ENCODE measurements around the gene CC2D1B. TPM values are rescaled to one million over a fixed set of nuclear protein-coding genes. Genes with fewer than 3 reads are reported as not detected.

The CC2D1B gene
- total RNA-seq, 4 donors from 2014 or later: 16.6 to 29.8 (median 25.1) TPM

DNA sequence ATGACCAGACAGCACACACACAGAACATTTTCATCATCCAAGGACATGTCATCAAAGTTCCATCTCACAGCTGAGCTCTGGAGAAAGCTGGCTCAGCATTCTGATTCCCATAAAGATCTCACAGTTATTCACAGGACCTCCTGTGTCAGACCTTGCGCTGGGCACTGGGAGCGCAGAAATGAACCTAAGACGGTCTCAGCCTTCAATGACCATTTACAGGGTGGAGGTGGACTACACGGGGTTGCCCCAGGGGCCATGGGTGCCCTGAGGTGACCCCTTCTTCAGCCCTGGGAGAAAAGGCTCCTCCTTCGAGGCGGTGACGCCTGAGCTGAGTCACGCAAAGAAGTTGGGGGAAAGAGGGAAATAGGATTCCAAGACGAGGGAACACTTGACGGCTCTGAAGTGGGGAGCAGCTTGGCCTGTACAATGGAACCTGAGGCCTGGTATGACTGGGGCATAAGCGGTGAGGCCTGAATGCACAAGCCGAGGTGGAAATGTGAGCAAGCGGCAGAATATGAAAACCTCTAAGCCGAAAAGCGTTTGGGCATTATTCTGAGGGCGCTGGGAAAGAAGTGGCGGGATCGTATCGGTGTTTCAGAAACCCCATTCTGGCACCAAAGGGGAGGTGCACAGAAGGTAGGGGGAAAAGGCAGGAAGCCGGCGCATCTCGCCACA lies 797 bp downstream of the CC2D1B start:
- H3K4me3 ChIP-seq (ENCODE audit: low read depth, poor library complexity, severe bottlenecking): peak overlapping the region; percentile 73
- TF ChIP-seq, protein P1, sequence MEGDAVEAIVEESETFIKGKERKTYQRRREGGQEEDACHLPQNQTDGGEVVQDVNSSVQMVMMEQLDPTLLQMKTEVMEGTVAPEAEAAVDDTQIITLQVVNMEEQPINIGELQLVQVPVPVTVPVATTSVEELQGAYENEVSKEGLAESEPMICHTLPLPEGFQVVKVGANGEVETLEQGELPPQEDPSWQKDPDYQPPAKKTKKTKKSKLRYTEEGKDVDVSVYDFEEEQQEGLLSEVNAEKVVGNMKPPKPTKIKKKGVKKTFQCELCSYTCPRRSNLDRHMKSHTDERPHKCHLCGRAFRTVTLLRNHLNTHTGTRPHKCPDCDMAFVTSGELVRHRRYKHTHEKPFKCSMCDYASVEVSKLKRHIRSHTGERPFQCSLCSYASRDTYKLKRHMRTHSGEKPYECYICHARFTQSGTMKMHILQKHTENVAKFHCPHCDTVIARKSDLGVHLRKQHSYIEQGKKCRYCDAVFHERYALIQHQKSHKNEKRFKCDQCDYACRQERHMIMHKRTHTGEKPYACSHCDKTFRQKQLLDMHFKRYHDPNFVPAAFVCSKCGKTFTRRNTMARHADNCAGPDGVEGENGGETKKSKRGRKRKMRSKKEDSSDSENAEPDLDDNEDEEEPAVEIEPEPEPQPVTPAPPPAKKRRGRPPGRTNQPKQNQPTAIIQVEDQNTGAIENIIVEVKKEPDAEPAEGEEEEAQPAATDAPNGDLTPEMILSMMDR (IDR thresholded peaks at IDR 0.05): no peak
- TF ChIP-seq POLR2A (IDR thresholded peaks at IDR 0.05): no peak
- peak; percentile 42 to 91 for DNase-seq (ENCODE audit: low spot score in 2 of 2)
- WGBS, 2 donors: 5% methylated on average over 22 of the region's 22 CpGs
- intact Hi-C loops (cut with DNase I; ENCODE audit: low total_unique reads): no loop called here

DNA sequence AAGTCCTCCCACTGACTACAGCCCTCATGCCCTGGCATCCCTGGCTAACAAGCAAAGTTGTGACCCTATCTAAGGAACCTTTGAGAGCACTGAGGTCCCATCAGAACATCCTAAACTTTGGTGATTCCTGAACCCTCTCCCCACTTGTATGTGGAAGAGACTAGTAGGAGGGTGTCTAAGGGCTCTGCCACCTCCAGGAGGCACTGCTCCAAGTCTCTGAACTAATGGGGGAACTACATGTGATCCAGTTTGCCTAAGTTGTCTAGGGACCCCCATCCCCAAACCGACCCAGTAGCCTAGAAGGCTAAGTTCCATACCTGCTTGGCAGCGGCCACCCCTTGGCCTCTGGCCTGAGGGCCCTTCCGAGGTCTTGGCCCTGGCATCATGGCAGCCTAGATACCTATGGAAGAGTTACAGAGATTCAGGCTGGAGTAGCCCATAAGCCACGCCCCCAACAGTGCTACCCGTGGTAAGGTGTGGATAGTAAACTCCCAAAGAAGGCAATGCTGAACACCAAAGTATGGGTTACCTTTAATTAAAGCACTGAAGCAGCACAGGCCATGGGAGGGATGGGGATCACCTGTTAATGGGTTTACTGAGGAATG lies 1.7 kb downstream of the CC2D1B start:
- TF ChIP-seq POLR2A (IDR thresholded peaks at IDR 0.05): no peak
- TF ChIP-seq, protein P1 (IDR thresholded peaks at IDR 0.05): no peak
- DNase-seq (ENCODE audit: low spot score in 2 of 2): peak in 1 of 2 donors; percentile 80
- no peak overlapping the region for H3K4me3 ChIP-seq (ENCODE audit: low read depth, poor library complexity, severe bottlenecking)
- 70 to 75% methylated on average over 5 of the region's 5 CpGs for WGBS, 2 donors
- intact Hi-C loops (cut with DNase I; ENCODE audit: low total_unique reads): no loop called here

DNA sequence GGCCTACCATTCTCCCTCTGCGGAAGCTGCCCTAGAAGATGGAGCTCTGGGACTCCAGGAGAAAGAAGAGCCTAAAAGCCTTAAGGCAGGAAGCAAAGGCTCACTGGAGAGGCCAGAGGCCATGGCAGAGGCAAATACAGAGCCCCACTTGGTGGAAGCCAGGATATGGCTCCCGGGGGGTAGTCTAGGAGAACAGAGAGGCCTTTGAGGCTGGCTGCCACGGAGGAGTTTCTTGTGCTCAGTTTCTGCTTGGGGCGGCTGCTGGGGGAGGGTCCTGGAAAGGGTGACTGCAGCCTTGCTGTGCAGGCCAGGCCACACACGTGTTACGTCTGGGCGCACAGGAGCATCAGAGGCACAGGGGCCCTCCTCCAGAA lies 5.4 kb downstream of the CC2D1B start:
- no peak overlapping the region for H3K4me3 ChIP-seq (ENCODE audit: low read depth, poor library complexity, severe bottlenecking)
- TF ChIP-seq POLR2A (IDR thresholded peaks at IDR 0.05): no peak
- TF ChIP-seq, protein P1 (IDR thresholded peaks at IDR 0.05): no peak
- 90 to 93% methylated on average over 7 of the region's 7 CpGs for WGBS, 2 donors
- no peak for DNase-seq (ENCODE audit: low spot score in 2 of 2)
- intact Hi-C loops (cut with DNase I; ENCODE audit: low total_unique reads): no loop called here

DNA sequence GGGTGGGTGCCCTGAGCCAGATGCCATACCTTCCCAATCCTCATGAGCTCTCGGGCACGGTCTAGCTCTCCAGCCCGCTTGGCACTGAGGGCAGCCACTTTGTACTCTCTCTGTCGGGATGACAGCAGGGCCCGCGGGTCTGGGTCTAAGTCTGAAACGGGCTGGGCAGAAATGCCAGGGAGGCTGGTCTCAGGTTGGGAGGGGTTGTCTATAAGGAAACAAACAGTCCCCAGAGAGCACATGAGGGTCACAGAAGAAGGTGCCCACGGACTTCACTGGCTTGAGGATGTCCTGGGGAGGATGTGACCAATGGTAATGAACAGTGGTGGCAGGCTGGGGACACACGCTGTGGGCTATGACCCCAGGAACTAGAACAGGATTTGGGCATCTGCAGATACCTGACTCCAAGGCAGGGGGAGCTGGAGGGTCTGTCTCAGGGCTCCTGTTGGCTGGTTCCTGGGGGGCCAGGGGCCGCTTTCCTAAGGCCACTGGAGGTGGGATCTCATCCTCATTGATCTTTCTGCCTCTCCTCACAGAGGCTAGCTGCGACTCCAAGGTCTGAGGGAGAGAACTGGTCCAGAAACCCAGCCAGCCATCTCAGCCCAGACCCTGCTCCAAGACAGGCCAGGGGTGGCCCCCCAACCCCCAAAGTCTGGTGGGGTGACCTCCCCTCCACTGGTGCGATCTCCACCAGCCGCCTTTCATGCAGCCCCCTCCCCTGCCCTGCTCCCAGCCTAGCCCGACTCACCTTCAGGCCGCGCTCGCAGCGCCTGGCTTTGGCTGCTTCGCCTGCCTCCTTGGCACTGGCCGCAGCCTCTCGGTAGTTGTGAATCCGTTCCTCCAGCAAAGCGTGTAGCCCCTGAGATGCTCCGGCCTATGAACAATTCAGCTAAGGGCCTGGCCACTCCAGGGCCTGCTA lies 6.1 kb downstream of the CC2D1B start:
- TF ChIP-seq, protein P1 (IDR thresholded peaks at IDR 0.05): no peak
- no peak for TF ChIP-seq POLR2A (IDR thresholded peaks at IDR 0.05)
- no peak overlapping the region for H3K4me3 ChIP-seq (ENCODE audit: low read depth, poor library complexity, severe bottlenecking)
- peak in 1 of 2 donors; percentile 83 for DNase-seq (ENCODE audit: low spot score in 2 of 2)
- 94 to 96% methylated on average over 24 of the region's 24 CpGs for WGBS, 2 donors
- intact Hi-C loops (cut with DNase I; ENCODE audit: low total_unique reads): no loop called here

DNA sequence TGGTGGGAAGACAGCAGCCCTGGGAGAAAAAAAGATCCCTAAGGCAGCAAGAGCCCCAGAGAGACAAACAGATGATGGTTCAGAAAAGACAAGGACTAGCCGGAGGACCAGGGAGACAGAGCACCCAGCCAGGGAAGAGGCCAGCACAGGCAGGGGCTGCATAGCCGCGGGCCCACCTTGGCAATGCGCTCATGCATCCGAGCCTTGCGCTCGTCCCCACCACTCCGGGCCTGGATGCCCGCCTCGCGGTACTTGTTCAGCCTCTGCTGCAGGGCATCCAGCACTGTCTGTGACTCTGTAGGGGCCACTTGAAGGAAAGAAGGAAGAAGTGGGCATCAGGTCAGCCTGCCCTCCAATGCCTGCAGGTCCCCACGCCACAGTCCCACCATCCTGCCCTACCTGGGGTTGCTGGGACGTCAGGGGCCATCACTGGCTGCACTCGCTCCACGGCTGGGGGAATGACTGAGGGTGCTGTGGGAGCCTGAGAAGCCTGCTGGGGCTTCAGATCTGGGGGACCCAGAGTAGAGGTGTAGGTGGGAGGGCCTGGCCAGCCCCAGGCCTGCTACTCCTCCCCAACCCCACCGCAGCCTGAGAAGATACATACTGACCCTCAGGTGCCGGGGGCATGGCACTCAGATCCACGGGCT lies 7.0 kb downstream of the CC2D1B start:
- H3K4me3 ChIP-seq (ENCODE audit: low read depth, poor library complexity, severe bottlenecking): no peak overlapping the region
- intact Hi-C loops (cut with DNase I; ENCODE audit: low total_unique reads): no loop called here
- TF ChIP-seq, protein P1 (IDR thresholded peaks at IDR 0.05): no peak
- TF ChIP-seq POLR2A (IDR thresholded peaks at IDR 0.05): no peak
- 92 to 95% methylated on average over 16 to 17 of the region's 18 CpGs for WGBS, 2 donors
- peak in 1 of 2 donors; percentile 61 for DNase-seq (ENCODE audit: low spot score in 2 of 2)
